Nephron progenitor cell (in vitro differentiated cells): ENCODE measurements around the gene ERAL1.

Experiments
- DNase-seq: peaks from one replicate; pipeline ENCODE4 v3.0.0; 2021
- H3K27ac Mint-ChIP-seq: 2 replicates; pipeline ENCODE4 v1.8.0; 2021; ENCODE audit warnings: mild to moderate bottlenecking, moderate library complexity, mixed read lengths
- H3K27me3 Mint-ChIP-seq: 2 replicates; pipeline ENCODE4 v1.8.0; 2021; ENCODE audit warnings: mild to moderate bottlenecking, low read depth, mixed read lengths; ENCODE audit not compliant: poor library complexity
- H3K36me3 Mint-ChIP-seq: 2 replicates; pipeline ENCODE4 v1.8.0; 2021; ENCODE audit warnings: low read depth, mixed read lengths
- H3K4me1 Mint-ChIP-seq: 2 replicates; pipeline ENCODE4 v1.8.0; 2021; ENCODE audit warnings: mixed read lengths
- H3K4me3 Mint-ChIP-seq: 2 replicates; pipeline ENCODE4 v1.8.0; 2021; ENCODE audit warnings: mild to moderate bottlenecking, moderate library complexity, mixed read lengths
- H3K9me3 Mint-ChIP-seq: 2 replicates; pipeline ENCODE4 v1.8.0; 2021; ENCODE audit warnings: mild to moderate bottlenecking, moderate library complexity, mixed read lengths
- CTCF ChIP-seq: fragments of 200-600 bp; sonication (generic); IDR thresholded peaks from 2 replicates; pipeline ENCODE4 v1.5.0; 2021; ENCODE audit warnings: antibody characterized with exemption

ERAL1 gene

DNA sequence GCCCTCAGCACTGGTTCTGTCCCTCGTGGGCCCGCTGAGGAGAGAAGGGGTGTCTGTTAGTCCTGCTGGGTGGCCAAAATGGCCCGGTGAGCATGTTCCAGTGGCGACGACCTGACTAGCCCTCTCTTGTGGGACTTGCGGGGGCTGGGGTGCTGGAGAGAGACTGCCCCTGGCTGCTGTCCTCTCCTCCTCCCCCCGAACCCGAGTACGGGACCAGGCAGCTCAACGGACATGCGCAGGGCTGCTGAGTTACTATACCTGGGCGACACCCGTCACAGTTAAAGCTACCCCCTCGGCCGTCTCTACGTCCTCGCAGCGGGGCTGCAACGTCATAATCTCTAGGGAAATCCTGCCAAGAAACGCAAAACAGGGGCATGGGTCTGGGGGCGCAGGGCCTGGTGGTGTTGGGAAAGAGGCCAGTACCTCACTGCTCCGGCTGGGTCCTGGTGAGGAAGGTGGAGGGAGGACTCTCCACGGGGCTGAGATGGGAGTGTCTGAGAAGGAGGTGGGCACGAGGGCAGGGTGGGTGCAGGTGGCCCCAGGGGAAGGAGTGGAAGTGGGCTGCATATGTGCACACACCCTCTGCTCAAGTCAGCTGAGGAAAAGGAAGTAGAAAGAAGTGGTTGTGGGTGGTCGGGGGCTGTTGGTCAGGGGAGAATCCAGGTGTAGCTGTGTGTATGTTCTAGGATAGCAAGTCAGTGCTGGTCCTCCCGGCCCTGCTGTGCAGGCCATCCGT is 29.3 kb downstream of the ERAL1 start:
- Mint-ChIP-seq H3K4me1 (peaks cover 10% of the 10 kb centered on the region), H3K27ac (peak overlapping the region; percentile 29), H3K36me3 (peaks cover 11% of the 10 kb centered on the region), H3K27me3 (no peaks in the 10 kb centered on the region), H3K9me3 (no peaks in the 10 kb centered on the region), H3K4me3 (no peak overlapping the region)
- TF ChIP-seq CTCF: no peak
- DNase-seq: no peak

GRCh38 chr17:28885363-28885762 is 30.5 kb downstream of the ERAL1 start:
- no peaks in the 10 kb centered on the region for H3K27me3 Mint-ChIP-seq
- H3K4me1 Mint-ChIP-seq: peaks cover 15% of the 10 kb centered on the region
- no peaks in the 10 kb centered on the region for H3K9me3 Mint-ChIP-seq
- DNase-seq: no peak
- H3K4me3 Mint-ChIP-seq: no peak overlapping the region
- H3K27ac Mint-ChIP-seq: no peak overlapping the region
- peaks cover 9% of the 10 kb centered on the region for H3K36me3 Mint-ChIP-seq
- no peak for TF ChIP-seq CTCF

GRCh38 chr17:28885951-28886350 is 31.1 kb downstream of the ERAL1 start:
- Mint-ChIP-seq H3K27me3 (no peaks in the 10 kb centered on the region), H3K4me1 (peaks cover 20% of the 10 kb centered on the region), H3K27ac (peak overlapping the region; percentile 86), H3K36me3 (peaks cover 13% of the 10 kb centered on the region), H3K4me3 (no peak overlapping the region), H3K9me3 (no peaks in the 10 kb centered on the region)
- no peak for DNase-seq
- no peak for TF ChIP-seq CTCF

DNA sequence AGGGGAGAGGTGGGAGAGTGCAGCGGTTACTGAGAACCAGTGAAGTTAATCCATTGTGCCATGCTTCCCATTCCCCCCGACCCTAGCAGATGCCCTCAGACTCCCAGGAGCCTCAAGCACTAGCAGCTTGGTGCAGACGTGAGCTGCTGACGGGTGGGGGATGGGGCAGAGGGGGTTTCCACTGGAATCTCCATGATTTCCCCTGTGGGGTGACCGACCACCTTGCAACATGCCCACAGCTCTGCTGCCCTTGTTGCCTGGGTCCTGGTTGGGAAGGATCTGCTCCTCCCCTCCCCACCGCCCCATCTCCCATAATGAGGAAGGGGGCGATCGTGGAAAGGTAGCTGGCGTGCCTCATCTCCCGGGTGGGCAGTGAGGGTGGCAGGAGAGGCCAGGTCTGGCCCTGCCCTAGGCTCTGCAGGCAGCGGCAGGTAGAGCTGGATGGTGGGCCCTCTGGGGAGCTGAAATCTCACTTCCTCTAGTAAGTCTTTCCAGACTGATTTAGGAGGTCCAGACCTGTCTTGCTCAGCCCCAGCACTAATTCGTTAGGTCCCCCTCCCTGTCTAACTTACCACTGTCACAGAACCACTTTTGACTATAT is 33.2 kb downstream of the ERAL1 start:
- Mint-ChIP-seq H3K36me3 (peaks cover 25% of the 10 kb centered on the region), H3K27me3 (no peaks in the 10 kb centered on the region), H3K4me3 (no peak overlapping the region), H3K4me1 (peaks cover 37% of the 10 kb centered on the region), H3K9me3 (no peaks in the 10 kb centered on the region), H3K27ac (no peak overlapping the region)
- TF ChIP-seq CTCF: no peak
- DNase-seq: no peak

GRCh38 chr17:28888832-28889231 is 34.0 kb downstream of the ERAL1 start:
- peaks cover 45% of the 10 kb centered on the region for H3K4me1 Mint-ChIP-seq
- H3K9me3 Mint-ChIP-seq: no peaks in the 10 kb centered on the region
- peak overlapping the region; percentile 68 for H3K27ac Mint-ChIP-seq
- no peak for DNase-seq
- no peak overlapping the region for H3K4me3 Mint-ChIP-seq
- TF ChIP-seq CTCF: no peak
- H3K27me3 Mint-ChIP-seq: peaks cover 3% of the 10 kb centered on the region
- peaks cover 34% of the 10 kb centered on the region for H3K36me3 Mint-ChIP-seq

GRCh38 chr17:28889996-28890395 is 35.2 kb downstream of the ERAL1 start:
- peaks cover 48% of the 10 kb centered on the region for H3K4me1 Mint-ChIP-seq
- peaks cover 3% of the 10 kb centered on the region for H3K27me3 Mint-ChIP-seq
- DNase-seq: no peak
- H3K9me3 Mint-ChIP-seq: no peaks in the 10 kb centered on the region
- TF ChIP-seq CTCF: no peak
- no peak overlapping the region for H3K4me3 Mint-ChIP-seq
- peaks cover 35% of the 10 kb centered on the region for H3K36me3 Mint-ChIP-seq
- no peak overlapping the region for H3K27ac Mint-ChIP-seq
